ENCODE data around the gene NEU1.
"Not testable (repeated sequence)": the region's sequence is repeated elsewhere in the genome, so short reads cannot be mapped to it uniquely, and the experiment has no call there.

The NEU1 gene

DNA sequence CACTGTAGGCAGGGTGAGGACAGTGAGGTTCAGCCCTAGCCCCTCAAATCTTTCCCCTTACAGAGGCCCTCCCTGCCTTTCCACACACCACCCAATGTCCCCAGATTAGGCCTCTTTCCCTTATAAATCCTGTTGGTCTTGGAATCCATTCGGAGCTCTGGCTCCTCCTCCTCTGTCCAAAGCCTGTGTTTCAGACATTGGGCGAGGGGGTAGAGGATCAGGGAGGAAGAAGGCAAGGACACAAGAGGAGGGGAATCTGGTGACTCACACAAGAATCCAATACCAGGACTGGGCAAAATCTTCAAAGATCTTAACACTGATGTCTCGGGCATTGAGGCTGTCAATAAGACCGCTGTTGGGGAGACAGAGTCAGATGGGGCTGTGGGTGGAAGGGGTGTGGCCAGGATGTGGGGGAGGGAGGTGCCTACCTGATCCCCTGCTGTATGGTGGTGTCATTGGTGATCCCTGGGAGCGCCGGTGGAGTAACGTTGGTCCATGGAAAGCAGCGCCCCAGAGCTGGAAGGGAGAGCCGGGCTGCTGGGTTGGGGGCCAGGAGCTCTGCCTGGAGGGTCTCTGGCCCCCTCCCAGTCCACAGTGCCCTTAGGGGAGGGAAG, 8.5 kb upstream of the NEU1 start:
- no peak for DNase-seq

GRCh38 chr6:31870385-31870921, 7.8 kb upstream of the NEU1 start:
- DNase-seq = no peak

DNA sequence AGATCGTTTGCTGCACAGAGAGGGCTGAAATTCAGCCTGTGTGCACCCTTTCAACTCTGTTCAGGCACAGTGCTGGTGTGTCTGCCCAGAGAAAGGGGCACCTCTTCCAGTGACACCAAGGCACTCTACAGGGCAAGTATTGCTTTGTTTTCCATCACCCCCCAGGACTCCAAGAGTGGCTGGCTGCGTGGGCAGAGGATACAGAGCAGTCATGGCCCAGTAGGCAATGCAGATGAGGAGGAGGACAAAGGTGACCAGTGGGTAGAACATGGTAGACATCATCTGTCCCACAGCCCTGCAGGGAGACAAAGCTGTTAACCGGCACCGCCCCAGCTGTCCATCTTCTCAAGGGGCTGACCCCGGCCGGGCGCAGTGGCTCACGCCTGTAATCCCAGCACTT, 6.7 kb upstream of the NEU1 start:
- no peak for DNase-seq

DNA sequence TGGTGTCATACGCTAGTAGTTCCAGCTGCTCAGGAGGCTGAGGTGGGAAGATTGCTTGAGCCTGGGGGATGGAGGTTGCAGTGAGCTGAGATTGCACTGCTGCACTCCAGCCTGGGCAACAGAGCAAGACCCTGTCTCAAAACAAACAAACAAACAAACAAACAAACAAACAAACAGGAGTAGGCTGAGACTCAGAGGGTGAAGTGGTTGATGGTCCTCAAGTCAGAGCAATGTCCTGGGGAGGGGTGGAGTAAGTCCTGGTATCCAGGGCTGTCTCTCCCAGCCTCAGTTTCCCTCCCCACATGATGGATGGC, 6.0 kb upstream of the NEU1 start:
- not testable (repeated sequence) for DNase-seq

DNA sequence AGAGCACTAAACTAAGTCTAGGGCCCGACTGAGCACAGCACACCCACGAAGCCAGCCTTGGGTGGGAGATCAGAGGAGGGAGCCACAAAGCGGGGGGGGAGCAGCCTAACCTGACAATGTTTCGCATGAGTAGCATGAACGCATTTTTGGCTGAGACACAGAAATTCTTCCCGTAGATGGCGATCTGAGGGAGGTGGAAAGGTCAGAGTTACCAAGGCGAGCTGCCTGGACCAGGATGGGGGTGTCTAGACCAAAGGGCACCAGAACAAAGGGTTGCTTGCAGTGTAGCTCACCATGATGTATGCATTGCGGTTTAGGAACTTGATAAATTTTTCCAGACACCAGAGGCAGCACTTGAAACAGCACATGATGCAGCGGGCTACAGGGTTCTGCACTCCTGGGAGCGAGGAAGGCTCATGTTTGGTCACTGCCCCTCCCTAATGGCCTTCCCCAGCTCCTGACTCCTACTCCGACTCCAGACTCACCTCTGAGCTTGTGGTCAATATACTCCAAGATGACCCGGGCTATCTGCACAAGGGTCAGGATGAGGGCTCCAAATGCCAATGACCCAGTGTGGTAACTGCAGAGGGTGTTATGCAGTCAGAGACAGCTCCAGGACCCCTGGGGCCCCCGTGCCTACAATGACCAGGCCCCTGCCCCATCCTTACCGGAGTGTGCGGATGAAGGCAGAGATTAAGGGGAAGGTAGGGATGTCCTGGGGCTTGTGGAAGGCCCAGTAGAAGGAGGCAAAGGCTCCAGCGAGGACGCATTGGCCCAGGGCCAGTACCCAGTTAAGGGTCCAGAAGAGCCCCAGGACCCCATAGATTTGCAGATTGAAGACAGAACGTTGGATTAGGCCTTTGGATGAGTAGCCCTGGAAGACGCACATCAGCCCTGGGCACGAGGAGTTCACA, 2.8 kb upstream of the NEU1 start:
- DNase-seq = no peak

- no peak for DNase-seq
Measured at GRCh38 chr6:31864818-31865204, 2.2 kb upstream of the NEU1 start.

- DNase-seq = not testable (repeated sequence)
Measured at GRCh38 chr6:31864123-31864562, 1.5 kb upstream of the NEU1 start.

DNA sequence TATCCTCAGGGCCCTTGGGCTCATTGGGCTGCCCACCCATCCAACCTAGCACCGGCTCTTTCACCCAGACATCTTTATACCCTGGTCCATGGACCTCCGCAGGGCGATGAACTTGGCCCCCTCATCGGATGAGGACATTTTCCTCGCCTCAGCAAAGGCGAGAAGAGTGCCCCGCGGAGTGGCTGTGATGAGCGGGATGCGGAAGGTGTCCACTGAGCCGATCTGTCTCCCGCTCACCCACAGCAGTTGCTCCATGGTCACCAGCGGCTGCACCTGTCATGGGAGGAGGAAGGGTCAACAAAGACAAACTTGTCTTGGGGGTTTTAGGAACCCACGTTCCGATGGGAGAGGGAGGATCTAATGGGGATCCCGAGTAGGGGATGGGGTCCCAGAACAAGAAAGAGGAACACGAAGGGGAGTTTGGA, 690 bp downstream of the NEU1 start:
- DNase-seq = no peak

- DNase-seq = no peak
Measured at GRCh38 chr6:31861150-31861549, 1.5 kb downstream of the NEU1 start.

- no peak for DNase-seq
Measured at GRCh38 chr6:31860349-31860748, 2.3 kb downstream of the NEU1 start.

- no peak for DNase-seq
Measured at GRCh38 chr6:31859923-31860322, 2.7 kb downstream of the NEU1 start.

GRCh38 chr6:31858707-31859106, 3.9 kb downstream of the NEU1 start:
- no peak for DNase-seq

- not testable (repeated sequence) for DNase-seq
Measured at GRCh38 chr6:31857774-31858173, 4.8 kb downstream of the NEU1 start.

DNA sequence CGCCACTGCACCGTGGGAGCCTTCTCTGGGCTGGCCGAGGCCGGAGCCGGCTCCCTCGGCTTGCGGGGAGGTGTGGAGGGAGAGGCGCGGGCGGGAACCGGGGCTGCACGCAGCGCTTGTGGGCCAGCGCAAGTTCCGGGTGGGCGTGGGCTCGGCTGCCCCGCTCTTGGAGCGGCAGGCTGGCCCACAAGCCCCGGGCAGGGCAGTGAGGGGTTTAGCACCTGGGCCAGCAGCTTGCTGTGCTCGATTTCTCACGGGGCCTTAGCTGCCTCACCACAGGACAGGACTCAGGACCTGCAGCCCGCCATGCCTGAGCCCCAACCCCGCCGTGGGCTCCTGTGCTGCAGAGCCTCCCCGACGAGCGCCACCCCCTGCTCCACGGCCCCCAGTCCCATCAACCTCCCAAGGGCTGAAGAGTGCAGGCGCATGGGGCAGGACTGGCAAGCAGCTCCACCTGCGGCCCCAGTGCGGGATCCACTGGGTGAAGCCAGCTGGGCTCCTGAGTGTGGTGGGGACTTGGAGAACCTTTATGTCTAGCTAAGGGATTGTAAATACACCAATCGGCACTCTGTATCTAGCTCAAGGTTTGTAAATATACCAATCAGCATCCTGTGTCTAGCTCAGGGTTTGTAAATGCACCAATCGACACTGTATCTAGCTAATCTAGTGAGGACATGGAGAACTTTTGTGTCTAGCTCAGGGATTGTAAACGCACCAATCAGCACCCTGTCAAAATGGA, 10.5 kb downstream of the NEU1 start:
- not testable (repeated sequence) for DNase-seq

GRCh38 chr6:31851485-31851832, 11.2 kb downstream of the NEU1 start:
- no peak for DNase-seq

GRCh38 chr6:31850765-31851484, 11.7 kb downstream of the NEU1 start:
- DNase-seq = no peak

GRCh38 chr6:31847276-31847978, 15.2 kb downstream of the NEU1 start:
- no peak for DNase-seq

DNA sequence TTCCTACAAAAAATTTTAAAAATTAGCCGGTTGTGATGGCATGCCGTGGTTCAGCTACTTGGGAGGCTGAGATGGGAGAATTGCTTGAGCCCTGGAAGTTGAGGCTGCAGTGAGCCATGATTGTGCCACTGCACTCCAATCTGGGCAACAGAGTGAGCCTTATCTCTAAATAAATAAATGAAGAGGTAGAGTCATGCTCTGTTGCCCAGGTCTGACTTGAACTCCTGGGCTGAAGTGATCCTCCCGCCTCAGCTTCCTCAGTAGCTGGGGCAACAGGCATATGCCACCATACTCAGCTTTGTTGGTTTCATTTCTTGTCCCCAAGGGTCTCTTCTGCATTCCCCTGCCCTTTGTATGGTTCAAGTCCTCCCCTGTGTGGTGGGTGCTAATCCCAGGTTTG, 18.1 kb downstream of the NEU1 start:
- DNase-seq = no peak

DNA sequence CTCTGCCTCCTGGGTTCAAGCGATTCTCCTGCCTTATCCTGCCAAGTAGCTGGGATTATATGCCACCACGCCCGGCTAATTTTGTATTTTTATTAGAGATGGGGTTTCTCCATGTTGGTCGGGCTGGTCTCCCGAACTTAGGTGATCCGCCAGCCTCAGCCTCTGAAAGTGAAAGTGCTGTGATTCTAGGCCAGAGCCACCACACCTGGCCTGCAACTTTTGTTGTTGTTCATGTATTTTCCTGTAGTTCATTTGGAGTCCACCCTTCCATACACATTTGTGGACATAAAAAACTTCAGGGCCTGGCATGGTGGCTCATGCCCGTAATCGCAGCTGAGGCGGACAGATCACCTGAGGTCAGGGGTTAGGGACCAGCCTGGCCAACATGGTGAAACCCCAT, 20.6 kb downstream of the NEU1 start:
- DNase-seq = no peak

- DNase-seq = not testable (repeated sequence)
Measured at GRCh38 chr6:31839779-31840126, 22.9 kb downstream of the NEU1 start.

- no peak for DNase-seq
Measured at GRCh38 chr6:31838968-31839367, 23.7 kb downstream of the NEU1 start.

GRCh38 chr6:31838114-31838553, 24.5 kb downstream of the NEU1 start:
- DNase-seq = not testable (repeated sequence)

All from activated CD4-positive, alpha-beta T cell treated with anti-CD3 and anti-CD28 coated beads, Interleukin-2, amount 50 U/mL, for 16 hours (primary cell).